HEK293T (cell line): Measurements from ENCODE around the gene CAPZB.
A peak's percentile ranks its signal among the peaks of the same experiment; 100 is the strongest.

ENCODE experiments used
- CTCF ChIA-PET: fragments of 350-600 bp; formaldehyde crosslinking; extraction: SDS; loops from one replicate; lab custom pipeline; 2021; ENCODE audit warnings: antibody characterized with exemption, inconsistent platforms; lab: Yijun Ruan, JAX
- POLR2A ChIA-PET: fragments of 350-600 bp; formaldehyde crosslinking; extraction: SDS; loops from one replicate; lab custom pipeline; 2020; ENCODE audit warnings: antibody characterized with exemption, inconsistent platforms; lab: Yijun Ruan, JAX
- DNase-seq: peaks from one replicate; pipeline ENCODE4 v3.0.0; 2012; ENCODE audit warnings: mixed read lengths; ENCODE audit errors: extremely low spot score
- ARNT ChIP-seq: fragments of 450-650 bp; IDR thresholded peaks from 2 replicates; pipeline ENCODE4 v1.6.1; 2017; ENCODE audit warnings: mild to moderate bottlenecking
- BHLHE40 ChIP-seq: fragments of 450-650 bp; IDR thresholded peaks from 2 replicates; pipeline ENCODE4 v1.6.1; 2016; ENCODE audit warnings: mild to moderate bottlenecking, moderate library complexity, borderline replicate concordance
- CTBP1 ChIP-seq: fragments of 450-650 bp; IDR thresholded peaks from 2 replicates; pipeline ENCODE4 v1.6.1; 2016; ENCODE audit warnings: borderline replicate concordance
- ELF4 ChIP-seq: fragments of 450-650 bp; IDR thresholded peaks from 2 replicates; pipeline ENCODE4 v1.6.1; 2017; ENCODE audit warnings: antibody characterized with exemption
- FOXA1 ChIP-seq: fragments of 450-650 bp; IDR thresholded peaks from 2 replicates; pipeline ENCODE4 v1.6.1; 2016; ENCODE audit warnings: mild to moderate bottlenecking
- FOXK2 ChIP-seq: fragments of 450-650 bp; IDR thresholded peaks from 2 replicates; pipeline ENCODE4 v1.6.1; 2016; ENCODE audit warnings: mild to moderate bottlenecking
- FOXM1 ChIP-seq: fragments of 450-650 bp; IDR thresholded peaks from 2 replicates; pipeline ENCODE4 v1.6.1; 2017; ENCODE audit warnings: mild to moderate bottlenecking, borderline replicate concordance
- HDGF ChIP-seq: fragments of 450-650 bp; IDR thresholded peaks from 2 replicates; pipeline ENCODE4 v1.6.1; 2017; ENCODE audit warnings: antibody characterized with exemption, borderline replicate concordance
- L3MBTL2 ChIP-seq: fragments of 450-650 bp; conservative IDR thresholded peaks from 2 replicates; pipeline ENCODE4 v1.6.1; 2016; ENCODE audit warnings: mild to moderate bottlenecking
- LEF1 ChIP-seq: fragments of 450-650 bp; IDR thresholded peaks from 2 replicates; pipeline ENCODE4 v1.6.1; 2017; ENCODE audit warnings: mild to moderate bottlenecking, borderline replicate concordance
- NFRKB ChIP-seq: fragments of 450-650 bp; IDR thresholded peaks from 2 replicates; pipeline ENCODE4 v1.6.1; 2016; ENCODE audit warnings: mild to moderate bottlenecking, moderate library complexity
- PKNOX1 ChIP-seq: fragments of 450-650 bp; IDR thresholded peaks from 2 replicates; pipeline ENCODE4 v1.6.1; 2016
- SP1 ChIP-seq: fragments of 450-650 bp; IDR thresholded peaks from 2 replicates; pipeline ENCODE4 v1.6.1; 2017
- SUZ12 ChIP-seq: fragments of 450-650 bp; IDR thresholded peaks from 2 replicates; pipeline ENCODE4 v1.6.1; 2016; ENCODE audit warnings: mild to moderate bottlenecking
- TARDBP ChIP-seq: fragments of 450-650 bp; IDR thresholded peaks from 2 replicates; pipeline ENCODE4 v1.6.1; 2016
- ZNF384 ChIP-seq: fragments of 450-650 bp; IDR thresholded peaks from 2 replicates; pipeline ENCODE4 v1.6.1; 2016

Gene CAPZB

GRCh38 chr1:19338323-19338762, 147.0 kb downstream of the CAPZB start:
- TF ChIP-seq BHLHE40 (no peak), ZNF384 (no peak), LEF1 (no peak), PKNOX1 (no peak), SUZ12 (no peak), HDGF (no peak), L3MBTL2 (no peak), TARDBP (no peak), FOXA1 (no peak), SP1 (no peak), FOXM1 (no peak), FOXK2 (no peak), CTBP1 (no peak)
- ChIA-PET CTCF (no interaction called here), POLR2A (no interaction called here)
- peak; percentile 68 for DNase-seq

- ChIA-PET CTCF (no interaction called here), POLR2A (no interaction called here)
- no peak for DNase-seq
- TF ChIP-seq FOXA1 (no peak), ELF4 (no peak), HDGF (no peak), L3MBTL2 (no peak), SUZ12 (no peak), FOXM1 (no peak), LEF1 (no peak), ZNF384 (no peak), TARDBP (no peak), ARNT (no peak), PKNOX1 (no peak), BHLHE40 (no peak), NFRKB (no peak), CTBP1 (no peak), SP1 (no peak), FOXK2 (no peak)
Observed at GRCh38 chr1:19337289-19337688, 148.1 kb downstream of the CAPZB start.

GRCh38 chr1:19336543-19336942, 148.8 kb downstream of the CAPZB start:
- ChIA-PET POLR2A (no interaction called here), CTCF (no interaction called here)
- no peak for DNase-seq
- TF ChIP-seq CTBP1, result no peak

- CTCF ChIA-PET, result no interaction called here
- TF ChIP-seq ELF4 (no peak), BHLHE40 (no peak), ZNF384 (no peak), ARNT (no peak), CTBP1 (no peak), SP1 (no peak), HDGF (no peak), FOXA1 (no peak), FOXM1 (no peak), NFRKB (no peak), TARDBP (no peak), SUZ12 (no peak), PKNOX1 (no peak), LEF1 (no peak), L3MBTL2 (no peak)
- DNase-seq, result no peak
- POLR2A ChIA-PET, result no interaction called here
Observed at GRCh38 chr1:19333587-19334354, 151.6 kb downstream of the CAPZB start.

- POLR2A ChIA-PET, result no interaction called here
- CTCF ChIA-PET, result no interaction called here
- DNase-seq, result no peak
- TF ChIP-seq SUZ12 (no peak), FOXM1 (no peak), CTBP1 (no peak), BHLHE40 (no peak), PKNOX1 (no peak)
Observed at GRCh38 chr1:19332832-19333231, 152.5 kb downstream of the CAPZB start.
